SH-SY5Y (cell line): ENCODE measurements around the gene SSX4B.
"Not testable (repeated sequence)": the region's sequence is repeated elsewhere in the genome, so short reads cannot be mapped to it uniquely, and the experiment has no call there.

Source experiments
- GATA2 ChIP-seq: IDR thresholded peaks from 2 replicates; pipeline ENCODE4 v1.6.1; 2011; ENCODE audit warnings: mild to moderate bottlenecking, low read depth, low read length
- GATA3 ChIP-seq: IDR thresholded peaks from 2 replicates; pipeline ENCODE4 v1.6.1; 2011; ENCODE audit warnings: low read depth, mild to moderate bottlenecking, low read length, moderate library complexity

The SSX4B gene, protein sequence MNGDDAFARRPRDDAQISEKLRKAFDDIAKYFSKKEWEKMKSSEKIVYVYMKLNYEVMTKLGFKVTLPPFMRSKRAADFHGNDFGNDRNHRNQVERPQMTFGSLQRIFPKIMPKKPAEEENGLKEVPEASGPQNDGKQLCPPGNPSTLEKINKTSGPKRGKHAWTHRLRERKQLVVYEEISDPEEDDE

DNA sequence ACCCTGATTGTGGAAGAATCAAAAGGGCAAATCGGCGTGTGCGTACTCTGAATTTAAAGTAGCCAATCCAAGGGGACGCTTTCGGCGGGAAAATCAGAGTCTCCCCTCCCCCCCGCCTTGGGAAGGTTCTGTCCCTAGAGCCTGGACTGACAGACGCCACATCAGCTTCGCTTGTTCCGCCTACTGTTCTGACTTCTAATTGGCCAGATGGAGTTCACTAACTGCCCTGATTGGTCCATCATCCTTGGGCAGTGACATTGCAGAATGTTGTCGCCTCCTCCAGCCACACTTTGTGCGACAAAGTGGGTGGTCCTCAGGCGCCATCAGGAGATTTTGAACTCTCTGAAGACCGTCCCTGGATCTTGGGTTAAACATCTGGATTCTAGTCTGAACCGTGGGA lies at the start of gene SSX4B:
TSS of gene SSX4B (minus strand) at position 101 of the 400 bp plus-strand sequence. CDS start 588 bp downstream, outside the sequence.
- not testable (repeated sequence) for TF ChIP-seq GATA2, GATA3

DNA sequence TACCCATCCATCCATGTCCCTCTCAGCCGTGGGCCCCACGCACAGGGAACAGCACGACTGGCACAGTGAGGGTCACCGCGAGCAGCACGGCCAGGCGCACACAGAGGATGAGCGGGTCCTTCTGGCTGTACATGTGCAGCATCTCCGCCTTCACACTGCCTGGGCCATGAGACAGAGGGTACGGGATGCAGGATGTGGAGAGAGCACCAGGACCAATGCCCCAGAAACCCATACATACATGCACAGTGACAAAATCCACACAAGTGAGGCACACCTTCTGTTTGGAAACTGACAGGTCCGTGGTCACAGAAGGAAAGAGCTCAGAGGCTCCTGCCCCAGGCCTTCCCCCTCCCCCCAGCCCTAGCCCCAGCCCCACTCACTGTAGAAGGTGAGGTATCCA lies 48.8 kb upstream of the SSX4B start:
- no peak for TF ChIP-seq GATA2
- TF ChIP-seq GATA3 = no peak

DNA sequence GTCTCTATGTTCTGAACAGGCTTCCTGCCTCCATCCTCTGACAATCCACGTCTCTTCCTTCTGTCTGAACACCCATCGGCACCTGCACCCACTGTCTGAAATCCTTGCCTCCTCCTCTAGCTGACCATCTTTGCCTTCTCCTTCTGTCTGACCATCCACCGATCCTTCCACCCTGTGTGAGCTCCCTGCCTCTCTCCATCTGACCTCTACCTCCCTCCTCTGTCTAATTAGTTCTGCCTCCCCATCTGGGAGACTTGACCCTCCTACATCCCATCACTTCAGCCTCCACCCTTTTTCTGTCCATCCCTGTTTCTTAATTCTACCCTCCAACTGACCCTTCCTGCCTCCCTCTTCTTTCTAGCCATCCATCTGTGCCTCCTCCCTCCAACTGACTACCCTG lies 48.3 kb upstream of the SSX4B start:
- TF ChIP-seq GATA2 (no peak), GATA3 (no peak)

DNA sequence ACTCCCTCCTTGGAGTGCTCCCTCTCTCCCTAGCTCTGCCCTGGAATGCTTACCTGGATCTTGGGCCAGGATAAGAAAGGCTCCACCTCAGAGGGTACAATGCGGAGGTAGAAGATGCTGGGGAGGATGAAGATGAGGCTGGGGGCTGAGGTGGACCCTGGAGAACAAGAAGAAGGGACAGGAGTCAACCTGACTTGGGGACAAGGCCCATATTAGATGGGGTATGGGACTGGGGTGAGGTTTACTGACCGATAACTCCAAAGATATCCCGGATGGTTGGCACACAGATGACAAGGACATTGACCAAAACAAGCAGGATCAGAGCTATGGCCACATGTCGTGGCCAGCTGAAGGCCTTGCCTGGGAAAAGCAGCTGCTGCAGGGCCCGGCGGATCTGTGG lies 47.7 kb upstream of the SSX4B start:
- TF ChIP-seq GATA3 = no peak
- TF ChIP-seq GATA2 = no peak

DNA sequence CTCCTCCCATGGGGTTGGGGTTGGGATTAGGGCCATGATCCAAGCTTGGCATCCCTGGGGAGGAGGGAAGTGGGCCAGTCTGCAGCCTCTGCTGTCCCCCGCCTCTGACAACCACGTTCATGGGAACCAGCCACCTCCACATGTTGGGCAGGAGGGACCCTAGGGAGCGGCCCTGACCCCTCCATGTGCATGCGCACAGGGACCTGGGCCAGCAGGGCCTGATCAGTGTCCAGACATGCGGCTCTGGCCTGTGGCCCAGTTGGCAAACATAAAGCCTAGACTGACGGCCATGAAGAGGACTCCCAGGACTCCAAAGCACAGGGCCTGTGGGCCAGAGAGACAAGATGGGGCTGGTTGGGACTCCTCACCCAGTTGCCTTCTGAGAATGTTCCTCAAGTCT lies 47.0 kb upstream of the SSX4B start:
- TF ChIP-seq GATA3 (no peak), GATA2 (no peak)

DNA sequence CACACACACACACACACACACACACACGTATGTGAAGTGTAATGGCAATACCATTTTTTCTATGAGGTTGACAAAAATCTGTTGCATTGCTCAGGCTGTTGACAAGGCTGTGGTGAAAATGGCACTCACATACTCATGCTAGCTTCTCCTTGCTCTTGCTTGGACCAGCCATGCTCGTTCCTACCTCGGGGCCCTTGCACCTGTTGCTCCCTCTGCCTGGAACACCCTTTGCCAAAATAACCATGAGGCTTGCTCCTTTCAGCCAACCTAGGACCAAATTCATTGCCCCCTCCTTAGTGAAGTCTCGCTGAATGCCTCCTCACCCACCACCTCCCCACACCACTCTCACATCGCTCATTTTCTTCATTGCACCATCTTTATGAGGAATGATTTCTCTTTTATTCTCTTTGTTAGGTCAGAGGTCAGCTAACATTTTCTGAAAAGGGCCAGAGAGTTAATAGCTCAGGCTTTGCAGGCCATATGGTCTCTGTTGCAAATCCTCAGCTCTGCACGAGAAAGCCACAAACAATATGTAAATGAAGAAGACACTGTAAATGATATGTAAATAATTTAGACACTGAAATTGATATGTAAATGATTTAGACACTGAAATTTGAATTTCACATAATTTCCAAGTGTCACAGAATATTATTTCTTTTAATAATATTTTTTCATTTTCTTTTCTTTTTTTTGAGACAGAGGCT lies 45.0 kb upstream of the SSX4B start:
- no peak for TF ChIP-seq GATA2
- no peak for TF ChIP-seq GATA3

DNA sequence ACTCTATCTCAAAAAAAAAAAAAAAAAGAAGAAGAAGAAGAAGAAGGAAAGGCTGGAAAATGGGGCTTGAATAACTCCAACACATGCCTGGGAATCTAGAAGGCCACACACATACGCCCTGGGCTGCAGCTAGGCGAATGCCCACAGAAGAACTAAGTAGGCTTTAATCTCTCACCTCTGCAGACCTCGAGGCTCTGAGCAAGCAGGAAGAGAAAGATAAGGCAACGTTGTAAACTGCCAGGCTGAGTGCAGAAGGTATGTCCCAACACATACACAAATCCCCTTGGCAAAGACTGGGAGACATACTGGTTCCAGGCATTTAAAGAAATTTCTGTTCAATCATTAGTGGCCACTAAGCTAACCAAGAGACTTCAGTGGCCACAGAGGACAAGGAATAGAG lies 39.9 kb upstream of the SSX4B start:
- no peak for TF ChIP-seq GATA3
- no peak for TF ChIP-seq GATA2

DNA sequence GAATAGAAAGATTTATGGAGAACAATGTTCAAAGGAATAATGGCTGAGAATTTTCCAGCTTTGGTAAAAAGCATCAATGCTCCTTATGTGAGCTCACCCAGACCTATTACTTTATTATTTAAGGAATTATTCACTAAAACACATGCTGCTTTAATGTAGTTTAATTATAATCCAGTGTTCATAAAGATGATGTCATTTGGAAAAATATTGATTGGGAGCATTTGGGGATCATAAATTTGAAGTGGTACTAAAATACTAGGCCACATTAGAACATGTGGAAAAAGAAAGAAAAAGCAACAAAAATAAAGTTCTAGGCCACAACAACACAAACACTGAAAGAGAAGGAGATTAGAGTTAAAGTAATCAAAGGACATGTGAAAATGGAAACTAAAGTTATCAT lies 38.3 kb upstream of the SSX4B start:
- TF ChIP-seq GATA3 (no peak), GATA2 (no peak)

DNA sequence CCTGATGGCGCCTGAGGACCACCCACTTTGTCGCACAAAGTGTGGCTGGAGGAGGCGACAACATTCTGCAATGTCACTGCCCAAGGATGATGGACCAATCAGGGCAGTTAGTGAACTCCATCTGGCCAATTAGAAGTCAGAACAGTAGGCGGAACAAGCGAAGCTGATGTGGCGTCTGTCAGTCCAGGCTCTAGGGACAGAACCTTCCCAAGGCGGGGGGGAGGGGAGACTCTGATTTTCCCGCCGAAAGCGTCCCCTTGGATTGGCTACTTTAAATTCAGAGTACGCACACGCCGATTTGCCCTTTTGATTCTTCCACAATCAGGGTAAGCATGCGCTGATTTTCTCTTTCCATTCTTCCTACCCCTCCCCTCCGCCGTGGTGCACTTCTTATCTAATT lies 28.5 kb downstream of the SSX4B start, which contains the start of gene SSX4:
TSS of gene SSX4 (plus strand) at position 301 of the 400 bp plus-strand sequence. CDS start 515 bp downstream, outside the sequence.
- TF ChIP-seq GATA3, GATA2: not testable (repeated sequence)

DNA sequence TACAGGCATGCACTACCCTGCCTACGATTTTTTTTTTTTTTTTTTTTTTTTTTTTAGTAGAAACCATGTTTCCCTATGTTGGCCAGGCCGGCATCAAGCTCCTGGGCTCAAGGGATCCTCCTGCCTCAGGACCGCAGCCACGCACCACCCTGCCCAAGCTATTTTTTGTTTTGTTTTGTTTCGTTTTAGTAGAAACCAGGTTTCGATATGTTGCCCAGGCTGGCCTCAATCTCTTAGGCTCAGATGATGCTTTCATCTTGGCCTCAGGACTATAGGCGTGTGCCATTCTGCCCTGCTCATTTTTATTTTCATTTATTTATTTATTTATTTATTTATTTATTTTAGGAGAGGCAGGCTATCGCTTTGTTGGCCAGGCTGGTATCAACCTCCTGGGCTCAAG lies 54.1 kb downstream of the SSX4B start:
- no peak for TF ChIP-seq GATA2
- TF ChIP-seq GATA3 = no peak

DNA sequence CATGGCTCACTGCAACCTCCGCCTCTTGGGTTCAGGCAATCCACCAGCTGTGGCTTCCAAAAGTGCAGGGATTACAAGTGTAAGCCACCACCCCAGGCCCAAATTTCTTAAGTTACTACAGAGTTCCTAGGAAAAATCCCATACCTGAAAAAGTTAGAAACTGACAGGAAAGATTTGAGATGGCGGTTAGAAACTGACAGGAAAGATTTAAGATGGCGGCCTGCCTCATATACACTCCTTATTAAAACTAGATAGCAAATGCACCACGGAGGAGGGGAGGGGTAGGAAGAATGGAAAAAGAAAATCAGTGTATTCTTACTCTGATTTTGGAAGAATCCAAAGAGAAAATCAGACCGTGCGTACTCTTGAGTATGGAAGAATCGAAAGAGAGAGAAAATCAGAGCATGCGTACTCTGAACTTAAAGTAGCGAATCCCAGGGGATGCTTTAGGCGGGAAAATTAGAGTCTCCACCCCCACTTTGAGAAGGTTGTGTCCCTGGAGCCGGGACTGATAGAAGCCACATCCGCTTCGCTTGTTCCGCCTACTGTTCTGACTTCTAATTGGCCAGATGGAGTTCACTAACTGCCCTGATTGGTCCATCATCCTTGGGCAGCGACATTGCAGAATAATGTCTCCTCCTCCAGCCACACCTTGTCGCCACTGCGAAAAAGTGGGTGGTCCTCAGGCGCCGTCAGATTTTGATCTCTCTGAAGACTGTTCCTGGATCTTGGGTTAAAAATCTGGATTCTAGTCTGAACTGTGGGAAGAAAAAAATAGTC lies 55.3 kb downstream of the SSX4B start, which contains the start of gene SSX3:
TSS of gene SSX3 (minus strand) at position 389 of the 780 bp plus-strand sequence. CDS start 1,454 bp downstream, outside the sequence.
- TF ChIP-seq GATA2, GATA3: not testable (repeated sequence)
